Liver (tissue), 9 donors: ENCODE results near the gene CCDC126. TPM values are rescaled to one million over a fixed set of nuclear protein-coding genes. Genes with fewer than 3 reads are reported as not detected.

ENCODE experiments used
- DNase-seq: peaks from one replicate; pipeline ENCODE4 v3.0.0-alpha.2; 2017; ENCODE audit warnings: low spot score
- H3K27ac ChIP-seq, 2 donors: one replicate each; pipeline ENCODE4 v1.7.0; 2013; ENCODE audit warnings: inconsistent platforms in 2 of 2, low read length in 2 of 2, control low read depth in 1 of 2, low read depth in 1 of 2, mild to moderate bottlenecking in 1 of 2
- H3K27me3 ChIP-seq, 4 donors: one replicate each; pipeline versions ENCODE4 v1.6.1 to v1.7.0; 2013; ENCODE audit warnings: low read length in 3 of 4, inconsistent platforms in 1 of 4, mild to moderate bottlenecking in 1 of 4, moderate library complexity in 1 of 4; ENCODE audit not compliant: control insufficient read depth in 4 of 4, insufficient read depth in 4 of 4
- H3K36me3 ChIP-seq, 4 donors: one replicate each; pipeline versions ENCODE4 v1.6.1 to v1.7.0; 2013; ENCODE audit warnings: low read length in 3 of 4, mild to moderate bottlenecking in 3 of 4, low read depth in 1 of 4, moderate library complexity in 1 of 4; ENCODE audit not compliant: control insufficient read depth in 4 of 4, insufficient read depth in 3 of 4
- H3K4me1 ChIP-seq, 4 donors: one replicate each; pipeline versions ENCODE4 v1.6.1 to v1.7.0; 2013; ENCODE audit warnings: low read length in 3 of 4, mild to moderate bottlenecking in 3 of 4, moderate library complexity in 1 of 4; ENCODE audit not compliant: control insufficient read depth in 4 of 4, insufficient read depth in 4 of 4
- H3K4me3 ChIP-seq, 3 donors: one replicate each; pipeline versions ENCODE4 v1.6.1 to v1.7.0; 2013; ENCODE audit warnings: low read length in 3 of 3, control low read depth in 1 of 3, low read depth in 1 of 3, mild to moderate bottlenecking in 1 of 3
- H3K9ac ChIP-seq, 2 donors: one replicate each; pipeline ENCODE4 v1.7.0; 2013; ENCODE audit warnings: low read length in 2 of 2, mild to moderate bottlenecking in 2 of 2, moderate library complexity in 2 of 2, control low read depth in 1 of 2, low read depth in 1 of 2
- H3K9me3 ChIP-seq, 4 donors: one replicate each; pipeline versions ENCODE4 v1.6.1 to v1.7.0; 2013; ENCODE audit warnings: low read length in 3 of 4; ENCODE audit not compliant: control insufficient read depth in 4 of 4
- ATF3 ChIP-seq: IDR thresholded peaks from 2 replicates; pipeline ENCODE4 v1.6.1; 2016; ENCODE audit warnings: antibody characterized with exemption
- EGR1 ChIP-seq, 2 donors: IDR thresholded peaks; 2 replicates each; pipeline ENCODE4 v1.6.1; 2016 to 2018; ENCODE audit warnings: antibody characterized with exemption in 2 of 2, low read depth in 2 of 2
- FOXA1 ChIP-seq: IDR thresholded peaks from 2 replicates; pipeline ENCODE4 v1.6.1; 2016; ENCODE audit warnings: antibody characterized with exemption
- FOXA2 ChIP-seq: IDR thresholded peaks from 2 replicates; pipeline ENCODE4 v1.6.1; 2016; ENCODE audit warnings: antibody characterized with exemption
- GABPA ChIP-seq, 2 donors: IDR thresholded peaks in 1 of 2; conservative IDR thresholded peaks in 1 of 2; 2 replicates each; pipeline ENCODE4 v1.6.1; 2016; ENCODE audit warnings: antibody characterized with exemption in 2 of 2, mild to moderate bottlenecking in 1 of 2, moderate library complexity in 1 of 2
- HNF4A ChIP-seq, 2 donors: conservative IDR thresholded peaks; 2 replicates each; pipeline ENCODE4 v1.6.1; 2016; ENCODE audit warnings: antibody characterized with exemption in 2 of 2, mild to moderate bottlenecking in 2 of 2
- HNF4G ChIP-seq: IDR thresholded peaks from 2 replicates; pipeline ENCODE4 v1.6.1; 2016; ENCODE audit warnings: antibody characterized with exemption
- JUND ChIP-seq, 2 donors: IDR thresholded peaks; 2 replicates each; pipeline ENCODE4 v1.6.1; 2016; ENCODE audit warnings: antibody characterized with exemption in 2 of 2
- MAX ChIP-seq: IDR thresholded peaks from 2 replicates; pipeline ENCODE4 v1.6.1; 2016; ENCODE audit warnings: antibody characterized with exemption
- NR2F2 ChIP-seq: IDR thresholded peaks from 2 replicates; pipeline ENCODE4 v1.6.1; 2016; ENCODE audit warnings: antibody characterized with exemption
- RAD21 ChIP-seq, 2 donors: IDR thresholded peaks; 2 replicates each; pipeline ENCODE4 v1.6.1; 2016; ENCODE audit warnings: antibody characterized with exemption in 2 of 2, mild to moderate bottlenecking in 2 of 2
- RXRA ChIP-seq, 2 donors: IDR thresholded peaks; 2 replicates each; pipeline ENCODE4 v1.6.1; 2017 to 2018; ENCODE audit warnings: antibody characterized with exemption in 2 of 2, mild to moderate bottlenecking in 1 of 2
- SP1 ChIP-seq: IDR thresholded peaks from 2 replicates; pipeline ENCODE4 v1.6.1; 2018; ENCODE audit warnings: antibody characterized with exemption, mild to moderate bottlenecking
- TAF1 ChIP-seq: conservative IDR thresholded peaks from 2 replicates; pipeline ENCODE4 v1.6.1; 2016; ENCODE audit warnings: antibody characterized with exemption, mild to moderate bottlenecking
- ZBTB33 ChIP-seq: IDR thresholded peaks from 2 replicates; pipeline ENCODE4 v1.6.1; 2016; ENCODE audit warnings: antibody characterized with exemption
- WGBS: extraction: QIAGEN DNeasy Blood & Tissue Kit; methylation state at CpG from one replicate; pipeline ENCODE4 v1.1.7; 2013; 5-methylcytosine and 5-hydroxymethylcytosine counted together
- polyA plus RNA-seq, 2 donors: library from polyadenylated mRNA; stranded (reverse) in 1 of 2; unstranded in 1 of 2; fragments of 200-250 nt in 1 of 2; fragments of >200 nt in 1 of 2; fragmentation: Nextera tagmentation in 1 of 2; extraction: Ambion mirVana in 1 of 2; gene quantifications; one replicate each; pipeline versions ENCODE4 v1.2.1 to v1.2.3, GENCODE V29; 2013 to 2015
- total RNA-seq, 2 donors: library from RNA; depleted of rRNA; stranded (reverse); fragments of >200 nt; gene quantifications; one replicate each; pipeline ENCODE4 v1.2.3, GENCODE V29; 2014
- donor health status: healthy.
- donor health status: healthy.
- donor health status: healthy.
- donor health status: healthy.
- donor health status: healthy.

The CCDC126 gene
- total and polyA plus RNA-seq, 4 donors = 4.8 to 11.3 (median 7.8) TPM

DNA sequence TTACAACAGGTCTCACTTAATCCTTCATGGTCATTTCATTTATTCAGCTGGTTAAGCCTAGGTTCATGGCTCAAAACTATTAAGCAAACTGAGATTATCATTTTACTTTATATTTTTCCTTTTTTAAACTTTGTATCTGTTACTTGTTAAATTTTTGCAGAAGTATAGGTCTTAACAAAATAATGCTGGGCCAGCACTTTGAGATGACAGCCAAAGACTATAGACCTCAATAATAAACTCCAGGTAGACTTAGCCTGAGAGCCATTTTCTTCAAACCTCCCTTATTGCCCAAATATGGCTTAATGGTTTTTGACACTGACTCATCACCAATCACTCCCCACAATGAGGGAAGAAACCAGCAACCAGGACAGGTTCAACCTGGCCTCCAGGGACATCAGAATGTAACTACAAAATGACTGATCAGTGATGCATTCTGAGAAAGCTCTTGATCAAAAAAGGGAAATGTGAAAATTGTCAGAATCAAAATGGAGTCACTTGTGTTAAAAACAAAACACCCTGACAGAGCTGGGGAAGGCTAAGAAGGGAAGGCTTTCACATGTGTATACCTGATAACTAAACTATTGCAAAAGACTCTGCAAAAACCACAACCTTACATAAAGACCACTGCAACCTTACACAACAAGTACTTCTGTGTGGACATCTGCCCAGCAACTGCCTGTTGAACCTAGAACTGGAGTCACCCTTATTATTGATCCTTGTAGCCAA, 2.1 kb upstream of the CCDC126 start:
- DNase-seq = no peak
- H3K36me3 ChIP-seq = no peaks in the 10 kb centered on the region
- TF ChIP-seq GABPA (IDR thresholded peaks at IDR 0.05 in 1 of 2, conservative IDR thresholded peaks at IDR 0.05 in 1 of 2) (no peak), HNF4A (conservative IDR thresholded peaks at IDR 0.05) (peak; percentile 24 to 25)

DNA sequence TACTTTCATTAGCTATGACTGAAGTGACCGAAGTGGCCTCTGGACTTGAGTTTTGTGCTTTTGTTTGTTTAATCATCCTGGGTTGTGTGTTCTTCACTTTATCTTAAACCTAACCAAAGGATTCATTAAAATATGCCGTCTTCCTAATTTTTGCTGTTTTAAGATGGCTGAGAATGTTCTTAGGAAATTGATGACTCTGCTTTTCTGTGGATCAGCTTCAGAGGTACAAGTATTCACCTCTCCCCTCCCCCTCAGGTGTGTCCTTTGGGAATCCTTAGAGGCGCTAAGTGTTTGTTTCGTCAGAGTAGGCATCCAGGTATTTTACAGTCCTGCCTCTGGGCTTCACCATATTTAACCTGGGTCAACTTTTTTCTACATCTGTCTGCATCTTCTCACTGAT, 1.1 kb downstream of the CCDC126 start:
- 47% methylated on average over 4 of the region's 4 CpGs for WGBS
- peak overlapping the region; percentile 74 to 97 (median 82) for H3K4me3 ChIP-seq

More for the DNA sequence above, 2.1 kb upstream of the CCDC126 start:
- H3K4me3 ChIP-seq = no peak overlapping the region
- no peaks in the 10 kb centered on the region for H3K9me3 ChIP-seq
- no peak overlapping the region for H3K27ac ChIP-seq
- H3K9ac ChIP-seq = no peak overlapping the region
- peaks cover 2 to 12% (median 8%) of the 10 kb centered on the region in 4 donors for H3K4me1 ChIP-seq
- H3K27me3 ChIP-seq = no peaks in the 10 kb centered on the region

DNA sequence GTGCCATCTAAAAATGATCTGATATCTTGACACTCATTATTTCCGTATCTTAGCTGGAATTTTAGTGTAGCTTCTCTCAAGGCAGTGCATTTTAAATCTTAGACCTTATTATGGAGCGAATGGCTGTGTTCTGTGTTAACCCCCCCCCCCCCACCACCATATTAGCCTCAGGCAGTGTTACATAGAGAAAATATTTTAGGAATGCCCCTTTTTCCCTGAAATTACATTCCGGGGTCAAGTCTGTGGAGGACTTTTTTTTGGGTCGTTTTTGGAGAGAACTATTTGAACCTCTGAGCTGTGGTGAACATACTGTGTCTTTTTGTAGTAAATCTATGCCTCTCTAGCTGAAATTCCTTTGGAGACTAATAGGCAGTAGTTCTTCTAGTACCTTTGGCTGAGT, 3.1 kb downstream of the CCDC126 start:
- no peaks in the 10 kb centered on the region for H3K27me3 ChIP-seq
- no peak overlapping the region for H3K4me3 ChIP-seq
- DNase-seq = no peak
- no peak overlapping the region for H3K27ac ChIP-seq
- H3K9ac ChIP-seq = peak overlapping the region in 1 of 2 donors; percentile 42
- no peaks in the 10 kb centered on the region for H3K36me3 ChIP-seq
- H3K9me3 ChIP-seq = no peaks in the 10 kb centered on the region
- H3K4me1 ChIP-seq = peaks cover 2 to 12% (median 8%) of the 10 kb centered on the region in 4 donors
- no peak for TF ChIP-seq HNF4A (conservative IDR thresholded peaks at IDR 0.05)
- 76% methylated on average over 4 of the region's 4 CpGs for WGBS

More for the DNA sequence above, 1.1 kb downstream of the CCDC126 start:
- Histone ChIP-seq H3K9ac (peak overlapping the region; percentile 17 to 82), H3K27me3 (no peaks in the 10 kb centered on the region), H3K27ac (peak overlapping the region in 1 of 2 donors; percentile 71), H3K4me1 (peaks cover 2 to 12% (median 8%) of the 10 kb centered on the region in 4 donors), H3K36me3 (no peaks in the 10 kb centered on the region), H3K9me3 (no peaks in the 10 kb centered on the region)
- TF ChIP-seq SP1 (no peak), TAF1 (no peak), EGR1 (IDR thresholded peaks at IDR 0.05; ENCODE audit: low read depth in 2 of 2) (no peak), FOXA2 (no peak), ATF3 (no peak), RXRA (IDR thresholded peaks at IDR 0.05) (no peak)
- no peak for DNase-seq

- H3K4me1 ChIP-seq = no peaks in the 10 kb centered on the region
- H3K4me3 ChIP-seq = no peak overlapping the region
- H3K27ac ChIP-seq = no peak overlapping the region
- H3K27me3 ChIP-seq = no peaks in the 10 kb centered on the region
- no peaks in the 10 kb centered on the region for H3K9me3 ChIP-seq
- TF ChIP-seq RXRA (IDR thresholded peaks at IDR 0.05) (no peak), ATF3 (no peak), ZBTB33 (no peak), GABPA (IDR thresholded peaks at IDR 0.05 in 1 of 2, conservative IDR thresholded peaks at IDR 0.05 in 1 of 2) (no peak), EGR1 (IDR thresholded peaks at IDR 0.05; ENCODE audit: low read depth in 2 of 2) (no peak), HNF4G (no peak), SP1 (no peak), TAF1 (no peak), JUND (IDR thresholded peaks at IDR 0.05) (no peak), NR2F2 (no peak), FOXA1 (no peak), MAX (no peak), RAD21 (IDR thresholded peaks at IDR 0.05) (no peak)
- WGBS = 82% methylated on average over 4 of the region's 4 CpGs
- DNase-seq = no peak
- no peak overlapping the region for H3K9ac ChIP-seq
- H3K36me3 ChIP-seq = peaks cover 0 to 2% (median 0%) of the 10 kb centered on the region in 4 donors
Observed at GRCh38 chr7:23603632-23604295, 6.6 kb downstream of the CCDC126 start.
